Eye (tissue), 1 donor: ENCODE data around the gene NEIL1.
"Not testable (repeated sequence)": the region's sequence is repeated elsewhere in the genome, so short reads cannot be mapped to it uniquely, and the experiment has no call there.

Experiments used
- DNase-seq: peaks from one replicate; pipeline ENCODE4 v3.0.0-alpha.2; 2015

Gene NEIL1

GRCh38 chr15:75346796-75347221 is at the start of gene NEIL1:
Gene NEIL1, plus strand, starts transcription at chr15:75347039. Its CDS starts 1,867 bp downstream, at chr15:75348906.
- DNase-seq, result peak; percentile 38

- not testable (repeated sequence) for DNase-seq
Observed at GRCh38 chr15:75298541-75299310, 48.1 kb upstream of the NEIL1 start.

- not testable (repeated sequence) for DNase-seq
Observed at GRCh38 chr15:75299311-75299688, 47.5 kb upstream of the NEIL1 start.

- DNase-seq, result not testable (repeated sequence)
Observed at GRCh38 chr15:75300026-75300425, 46.8 kb upstream of the NEIL1 start.

GRCh38 chr15:75302318-75302717 is 44.5 kb upstream of the NEIL1 start:
- DNase-seq, result no peak

- DNase-seq, result not testable (repeated sequence)
Observed at GRCh38 chr15:75302753-75303152, 44.1 kb upstream of the NEIL1 start.

- no peak for DNase-seq
Observed at GRCh38 chr15:75306188-75306587, 40.7 kb upstream of the NEIL1 start.

GRCh38 chr15:75307778-75308390 is 39.0 kb upstream of the NEIL1 start:
- DNase-seq, result peak; percentile 34

GRCh38 chr15:75309711-75310110 is 37.1 kb upstream of the NEIL1 start:
- no peak for DNase-seq

GRCh38 chr15:75312548-75312947 is 34.3 kb upstream of the NEIL1 start:
- DNase-seq, result not testable (repeated sequence)

GRCh38 chr15:75313116-75313845 is 33.6 kb upstream of the NEIL1 start:
- no peak for DNase-seq

- DNase-seq, result no peak
Observed at GRCh38 chr15:75314552-75315290, 32.1 kb upstream of the NEIL1 start.

- DNase-seq, result not testable (repeated sequence)
Observed at GRCh38 chr15:75319231-75319897, 27.5 kb upstream of the NEIL1 start.

GRCh38 chr15:75321711-75322110 is 25.1 kb upstream of the NEIL1 start:
- DNase-seq, result no peak

- no peak for DNase-seq
Observed at GRCh38 chr15:75325922-75326321, 20.9 kb upstream of the NEIL1 start.

- no peak for DNase-seq
Observed at GRCh38 chr15:75327005-75327404, 19.8 kb upstream of the NEIL1 start.

GRCh38 chr15:75327491-75327890 is 19.3 kb upstream of the NEIL1 start:
- no peak for DNase-seq

- no peak for DNase-seq
Observed at GRCh38 chr15:75328493-75329314, 18.1 kb upstream of the NEIL1 start.

GRCh38 chr15:75329571-75329970 is 17.3 kb upstream of the NEIL1 start:
- DNase-seq, result no peak

GRCh38 chr15:75332093-75332492 is 14.7 kb upstream of the NEIL1 start:
- DNase-seq, result not testable (repeated sequence)

GRCh38 chr15:75333654-75334419 is 13.0 kb upstream of the NEIL1 start:
- not testable (repeated sequence) for DNase-seq
